GM12891 (cell line): Measurements from ENCODE around the gene CHMP4B.

ENCODE experiments used
- DNase-seq: peaks from one replicate; pipeline ENCODE4 v3.0.0; 2011; ENCODE audit warnings: low spot score; ENCODE audit not compliant: insufficient read length
- FAIRE-seq: peaks from 2 replicates; lab custom pipeline; 2011; peaks lifted over from hg19 to GRCh38; lab: Jason Lieb, UNC
- PAX5 ChIP-seq: IDR thresholded peaks from 2 replicates; pipeline ENCODE4 v1.6.1; 2011; ENCODE audit warnings: low read length, moderate library complexity, mild to moderate bottlenecking; ENCODE audit not compliant: insufficient read depth, severe bottlenecking
- POLR2A ChIP-seq: IDR thresholded peaks from 2 replicates; pipeline ENCODE4 v1.6.1; 2011; ENCODE audit warnings: low read depth, low read length, control low read depth
- POLR2AphosphoS5 ChIP-seq: IDR thresholded peaks from 2 replicates; pipeline ENCODE4 v1.6.1; 2011; ENCODE audit warnings: low read depth, low read length, control low read depth
- POU2F2 ChIP-seq: IDR thresholded peaks from 2 replicates; pipeline ENCODE4 v1.6.1; 2011; ENCODE audit warnings: low read depth, mild to moderate bottlenecking, control low read depth, low read length, moderate library complexity
- SPI1 ChIP-seq: IDR thresholded peaks from 2 replicates; pipeline ENCODE4 v1.6.1; 2011; ENCODE audit warnings: low read depth, low read length, control low read depth
- TAF1 ChIP-seq: IDR thresholded peaks from 2 replicates; pipeline ENCODE4 v1.6.1; 2011; ENCODE audit warnings: low read depth, low read length, control low read depth

Gene CHMP4B

GRCh38 chr20:33826270-33826897 is 15.2 kb downstream of the CHMP4B start:
- TF ChIP-seq POLR2AphosphoS5 (no peak), SPI1 (no peak)
- DNase-seq (no peak), FAIRE-seq (no peak)

DNA sequence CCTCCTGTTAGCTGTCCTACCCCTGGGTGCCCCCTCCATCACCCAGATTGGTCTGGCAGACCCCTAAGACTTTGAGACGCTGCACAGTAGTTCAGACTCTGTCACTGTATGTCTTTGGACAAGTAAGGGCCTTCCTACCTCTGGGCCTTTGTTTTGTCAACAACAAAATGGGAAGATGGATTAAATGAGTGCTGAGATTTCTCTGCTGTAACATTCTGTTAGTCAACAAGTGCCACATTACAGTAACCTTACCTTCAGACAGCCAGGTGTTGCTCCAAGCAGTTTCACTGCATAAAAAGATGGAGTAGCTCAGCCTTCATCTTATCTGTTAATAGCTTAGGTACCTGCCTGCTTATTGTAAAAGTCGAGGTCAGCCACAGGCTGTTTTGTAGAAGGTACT is 16.0 kb downstream of the CHMP4B start:
- no peak for TF ChIP-seq POU2F2
- no peak for TF ChIP-seq PAX5
- TF ChIP-seq POLR2A: no peak
- TF ChIP-seq POLR2AphosphoS5: no peak
- TF ChIP-seq SPI1: no peak
- FAIRE-seq (no peak), DNase-seq (no peak)

DNA sequence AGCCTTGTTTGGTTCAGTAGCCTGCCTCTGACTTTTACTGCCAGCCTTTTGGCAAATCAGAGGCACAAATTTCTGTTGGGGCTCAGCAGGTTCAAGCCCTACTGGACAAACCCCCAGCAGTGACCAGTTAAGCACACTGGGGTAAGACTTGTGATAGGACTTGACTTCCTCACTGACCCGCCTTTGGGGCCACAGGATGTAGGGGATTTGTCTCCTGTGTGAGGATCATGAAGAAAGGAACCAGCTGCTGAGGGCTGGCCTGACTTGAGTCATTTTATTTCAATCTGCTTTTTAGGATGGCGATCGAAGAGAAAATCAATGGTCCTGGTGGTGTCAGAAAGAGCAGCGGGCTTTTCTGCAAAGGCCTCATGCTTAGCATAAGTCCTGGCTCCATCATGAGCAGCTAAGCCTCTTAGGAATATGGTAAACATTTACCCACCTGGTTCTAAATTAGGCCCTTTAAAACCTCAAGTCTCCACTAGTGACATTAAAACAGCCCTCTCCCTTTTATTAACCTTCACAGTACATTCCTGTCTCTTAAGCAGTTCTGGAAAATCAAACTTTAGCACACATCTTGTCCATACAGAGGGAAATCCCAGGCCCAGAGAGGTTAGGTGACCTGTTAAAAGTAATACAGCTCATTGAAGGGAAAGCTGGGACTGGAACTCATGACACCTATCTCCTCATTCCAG is 16.6 kb downstream of the CHMP4B start:
- FAIRE-seq: no peak
- DNase-seq: no peak

DNA sequence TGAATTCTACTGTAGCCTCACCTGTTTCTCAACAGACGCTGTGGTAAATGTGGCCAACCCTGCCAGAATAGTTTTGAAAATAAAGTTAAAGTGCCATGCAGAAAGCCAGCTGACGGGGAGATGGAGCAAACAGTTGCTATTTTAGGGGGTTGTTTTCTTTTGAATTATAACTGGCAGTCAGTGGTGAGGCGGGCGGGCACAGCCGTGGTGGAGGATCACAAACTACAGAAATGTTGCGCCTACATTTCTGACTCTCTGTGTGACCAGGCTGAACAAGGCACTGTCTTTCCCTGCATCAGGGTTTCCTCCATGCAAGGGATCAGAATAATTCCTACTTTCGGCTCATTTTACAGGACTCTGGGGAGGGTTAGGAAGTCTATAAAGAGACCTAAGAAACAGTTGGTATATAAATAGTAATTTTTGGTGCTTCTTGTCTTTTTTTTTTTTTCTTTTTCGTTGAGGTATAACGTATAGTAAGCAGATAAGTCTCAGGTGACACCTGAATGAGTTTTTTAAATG is 17.2 kb downstream of the CHMP4B start:
- TF ChIP-seq POLR2A: no peak
- TF ChIP-seq TAF1: no peak
- no peak for TF ChIP-seq POLR2AphosphoS5
- no peak for TF ChIP-seq PAX5
- no peak for TF ChIP-seq SPI1
- TF ChIP-seq POU2F2: no peak
- FAIRE-seq (peak; percentile 38), DNase-seq (no peak)

More for the DNA sequence above, 16.6 kb downstream of the CHMP4B start:
- TF ChIP-seq POLR2AphosphoS5 (no peak), POLR2A (no peak), SPI1 (peak; percentile 15; the same call in 1 of the 2 replicates)

GRCh38 chr20:33828967-33829560 is 17.9 kb downstream of the CHMP4B start:
- DNase-seq (no peak), FAIRE-seq (no peak)
- TF ChIP-seq SPI1: no peak
- TF ChIP-seq PAX5: no peak
- TF ChIP-seq POLR2AphosphoS5: no peak
- no peak for TF ChIP-seq TAF1
- no peak for TF ChIP-seq POU2F2
- no peak for TF ChIP-seq POLR2A

GRCh38 chr20:33829636-33830035 is 18.5 kb downstream of the CHMP4B start:
- peak; percentile 54 for FAIRE-seq
- TF ChIP-seq TAF1 (no peak), POU2F2 (no peak), POLR2AphosphoS5 (no peak), PAX5 (no peak), POLR2A (no peak), SPI1 (no peak)
- DNase-seq: no peak

- DNase-seq (no peak), FAIRE-seq (no peak)
- TF ChIP-seq TAF1: no peak
- TF ChIP-seq POLR2AphosphoS5: no peak
- no peak for TF ChIP-seq SPI1
- TF ChIP-seq POU2F2: no peak
- TF ChIP-seq PAX5: no peak
- TF ChIP-seq POLR2A: no peak
Measured at GRCh38 chr20:33830371-33830770, 19.2 kb downstream of the CHMP4B start.

- FAIRE-seq (no peak), DNase-seq (no peak)
- TF ChIP-seq SPI1 (no peak), PAX5 (no peak), TAF1 (no peak), POLR2AphosphoS5 (no peak), POLR2A (no peak), POU2F2 (no peak)
Measured at GRCh38 chr20:33832103-33832804, 21.1 kb downstream of the CHMP4B start.

- DNase-seq (no peak), FAIRE-seq (no peak)
- TF ChIP-seq POLR2AphosphoS5: no peak
- no peak for TF ChIP-seq PAX5
- TF ChIP-seq TAF1: no peak
- TF ChIP-seq POLR2A: no peak
- no peak for TF ChIP-seq POU2F2
- TF ChIP-seq SPI1: no peak
Measured at GRCh38 chr20:33833333-33833732, 22.2 kb downstream of the CHMP4B start.
